Activated CD4-positive, alpha-beta T cell treated with anti-CD3 and anti-CD28 coated beads, Interleukin-2, amount 50 U/mL, for 48 hours (primary cell): ENCODE measurements around the gene BTLA.
"Not testable (repeated sequence)": the region's sequence is repeated elsewhere in the genome, so short reads cannot be mapped to it uniquely, and the experiment has no call there.

Experiments used
- DNase-seq, 2 experiments: peaks; one replicate each; pipeline ENCODE4 v3.0.0-alpha.2; 2020

BTLA gene, protein sequence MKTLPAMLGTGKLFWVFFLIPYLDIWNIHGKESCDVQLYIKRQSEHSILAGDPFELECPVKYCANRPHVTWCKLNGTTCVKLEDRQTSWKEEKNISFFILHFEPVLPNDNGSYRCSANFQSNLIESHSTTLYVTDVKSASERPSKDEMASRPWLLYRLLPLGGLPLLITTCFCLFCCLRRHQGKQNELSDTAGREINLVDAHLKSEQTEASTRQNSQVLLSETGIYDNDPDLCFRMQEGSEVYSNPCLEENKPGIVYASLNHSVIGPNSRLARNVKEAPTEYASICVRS

DNA sequence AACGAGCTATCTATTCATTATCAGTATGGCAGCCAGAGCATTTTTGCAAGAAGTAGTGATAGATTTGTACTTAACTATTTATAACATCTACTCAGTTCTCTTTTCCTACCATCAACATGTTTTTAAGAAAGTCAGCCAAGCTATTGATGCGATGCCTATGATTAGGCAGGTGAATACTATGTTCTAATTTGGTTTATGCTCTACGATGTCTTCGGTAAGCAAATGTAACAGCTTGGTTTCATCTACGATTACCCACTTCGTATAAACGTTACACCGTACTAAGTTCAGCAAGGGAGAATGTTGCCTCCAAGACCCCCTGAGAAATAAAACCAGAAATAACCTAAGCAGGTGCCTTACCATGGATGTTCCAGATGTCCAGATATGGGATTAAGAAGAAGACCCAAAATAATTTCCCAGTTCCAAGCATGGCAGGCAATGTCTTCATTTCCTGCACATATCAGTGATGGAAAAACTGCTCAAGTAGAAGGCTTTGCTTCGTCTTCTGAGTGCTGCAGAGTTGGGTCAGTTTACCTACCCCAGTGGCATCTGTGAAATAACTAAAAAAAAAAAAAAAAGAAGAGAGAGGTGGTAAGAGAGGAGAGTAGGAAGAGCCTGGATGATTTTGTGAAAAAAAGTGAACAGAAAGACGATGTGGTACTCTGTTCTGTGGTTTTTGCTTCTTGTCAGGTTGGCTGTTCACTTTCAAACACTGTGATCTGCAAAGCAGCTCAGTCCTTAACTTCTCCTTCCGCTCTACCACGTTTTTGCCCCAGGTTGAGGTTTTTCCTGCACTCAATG lies at the start of gene BTLA:
BTLA (minus strand) TSS at position 559 of the 798 bp plus-strand sequence; CDS start at position 445, 114 bp downstream.
- peak in 1 of 2 experiments; percentile 41 for DNase-seq

DNA sequence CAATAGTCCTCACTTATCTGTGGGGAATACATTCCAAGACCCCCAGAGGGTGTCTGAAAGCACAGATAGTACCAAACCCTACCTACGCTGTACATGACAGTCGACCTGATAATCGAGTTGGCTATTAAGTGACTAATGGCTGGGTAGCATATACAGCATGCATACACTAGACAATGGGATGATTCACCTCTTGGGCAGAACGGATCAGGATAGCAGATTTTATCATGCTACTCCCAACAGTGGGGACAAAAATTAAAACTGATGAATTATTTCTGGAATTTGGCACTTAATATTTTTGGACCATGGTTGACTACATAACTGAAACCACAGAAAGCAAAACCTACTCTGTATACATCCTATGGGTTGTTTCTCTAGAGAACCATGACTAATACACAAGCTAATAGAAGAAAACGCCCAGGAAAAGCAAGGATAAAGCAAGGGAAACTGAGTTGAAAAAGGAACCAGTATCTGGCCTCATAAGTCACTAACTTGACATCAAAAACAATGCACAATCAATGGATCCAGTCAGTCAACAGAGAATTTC lies 47.0 kb upstream of the BTLA start:
- no peak for DNase-seq

DNA sequence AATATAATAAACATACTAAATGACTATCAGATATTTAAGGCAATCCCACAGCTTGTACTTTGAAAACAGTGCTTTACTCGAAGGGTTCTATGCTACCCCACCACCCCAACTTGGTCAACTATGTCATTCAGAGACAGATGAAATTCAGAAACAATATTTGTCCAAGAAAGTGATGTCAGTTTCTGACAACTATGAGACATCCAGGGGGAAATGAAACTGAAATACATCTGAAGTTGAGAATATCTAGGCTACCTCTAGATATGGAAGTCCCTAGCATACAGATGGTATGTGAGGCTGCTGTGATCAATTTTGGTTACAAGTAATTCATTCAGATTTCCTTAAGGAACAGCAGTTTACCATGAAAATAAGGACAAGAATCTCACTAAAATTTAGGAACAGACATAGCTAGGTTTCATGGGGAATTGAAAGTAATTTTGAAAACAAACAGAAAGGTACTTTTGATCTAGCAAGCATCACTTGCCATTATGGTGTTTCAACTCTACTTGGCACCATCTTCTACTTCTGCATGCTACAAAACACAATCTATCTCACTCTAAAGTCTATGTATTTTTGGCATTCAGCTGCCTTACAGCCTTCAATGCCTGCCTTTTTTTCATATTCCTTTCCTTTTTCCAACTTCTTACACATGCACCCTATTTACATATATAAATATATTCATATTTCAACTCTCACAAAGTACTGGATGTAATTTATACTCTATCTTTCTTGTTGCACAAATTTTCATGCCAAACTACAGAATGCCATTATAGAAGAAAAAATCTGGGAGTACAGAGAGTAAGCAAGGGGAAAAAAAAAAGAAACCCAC lies 40.8 kb upstream of the BTLA start:
- no peak for DNase-seq

DNA sequence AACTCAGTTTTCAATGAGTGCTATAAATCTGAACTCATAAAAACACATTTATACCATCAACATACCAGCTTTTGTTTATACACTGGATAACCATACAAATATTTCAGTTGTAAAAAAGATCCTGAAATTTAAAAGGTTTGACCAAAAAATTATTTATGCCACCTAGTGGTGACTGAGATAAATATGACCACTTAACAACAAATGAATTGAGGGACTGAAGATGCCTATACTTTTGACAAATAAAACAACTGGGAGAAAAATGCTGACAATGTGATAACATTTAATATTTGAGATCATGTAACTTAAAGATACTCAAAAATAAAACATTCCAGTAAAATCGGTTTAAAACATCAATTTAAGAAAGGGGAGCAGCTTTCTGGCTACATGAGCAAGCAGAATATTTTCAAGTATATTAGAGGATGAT lies 32.1 kb upstream of the BTLA start:
- no peak for DNase-seq

DNA sequence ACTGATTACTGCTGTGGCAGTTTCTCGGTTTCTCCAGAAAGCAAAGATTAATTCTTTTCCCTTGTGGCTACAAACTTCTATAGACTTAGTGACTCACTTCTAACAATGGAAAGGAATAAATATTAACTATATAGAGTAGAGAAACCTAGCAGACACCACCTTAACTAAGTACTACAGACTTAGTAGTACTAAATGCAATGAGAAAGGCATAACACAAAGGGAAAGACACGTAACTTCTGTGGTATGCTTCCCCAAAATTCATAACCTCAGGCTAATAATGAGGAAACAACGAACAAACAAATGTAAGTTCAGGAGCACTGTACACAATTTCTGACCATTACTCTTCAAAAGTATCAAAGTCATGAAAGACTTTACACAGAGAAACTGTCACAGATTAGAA lies 31.3 kb upstream of the BTLA start:
- DNase-seq = no peak

DNA sequence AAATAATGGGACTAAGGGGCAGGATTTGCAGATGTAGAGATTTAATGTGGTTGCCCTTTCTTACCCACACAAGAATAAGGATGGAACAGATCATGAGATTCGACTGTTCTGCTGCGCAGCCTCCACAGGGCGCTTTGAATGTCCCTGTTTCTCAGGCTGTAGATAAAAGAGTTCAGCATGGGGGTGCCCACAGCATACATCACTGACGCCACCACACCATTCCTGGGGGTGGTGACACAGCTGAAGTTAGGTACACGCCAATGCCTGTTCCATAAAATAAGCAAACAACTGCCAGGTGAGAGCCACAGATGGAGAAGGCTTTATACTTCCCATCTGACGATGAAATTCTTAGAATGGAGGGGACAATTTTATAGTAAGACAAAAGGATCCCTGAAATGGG lies 24.9 kb upstream of the BTLA start:
- DNase-seq = not testable (repeated sequence)

DNA sequence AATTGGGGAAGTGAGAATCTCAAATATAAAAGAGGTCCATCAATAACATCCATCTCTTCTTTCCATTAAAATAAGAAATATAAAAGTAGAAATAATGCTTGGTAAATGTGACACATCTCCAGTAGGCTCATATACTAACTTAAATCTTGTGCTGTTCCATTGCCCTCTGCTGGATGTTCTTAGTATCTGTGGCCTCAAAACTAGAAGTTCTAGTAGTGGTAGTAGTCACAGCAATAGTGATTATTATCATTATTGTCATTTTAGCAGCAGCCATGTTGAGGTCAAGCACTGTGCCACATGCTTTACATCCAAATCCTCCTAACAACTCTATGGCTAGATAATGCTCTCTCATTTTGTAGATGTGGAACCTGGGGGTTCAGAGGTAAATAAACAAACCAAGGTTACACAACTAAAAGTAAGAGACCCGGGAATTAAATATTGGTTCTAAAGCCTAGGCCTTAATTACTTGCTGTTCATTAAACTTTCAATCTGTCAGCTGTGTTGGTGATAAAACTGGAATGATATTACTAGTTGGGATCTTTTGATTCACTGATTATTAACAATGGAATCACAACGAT lies 20.2 kb upstream of the BTLA start:
- no peak for DNase-seq

DNA sequence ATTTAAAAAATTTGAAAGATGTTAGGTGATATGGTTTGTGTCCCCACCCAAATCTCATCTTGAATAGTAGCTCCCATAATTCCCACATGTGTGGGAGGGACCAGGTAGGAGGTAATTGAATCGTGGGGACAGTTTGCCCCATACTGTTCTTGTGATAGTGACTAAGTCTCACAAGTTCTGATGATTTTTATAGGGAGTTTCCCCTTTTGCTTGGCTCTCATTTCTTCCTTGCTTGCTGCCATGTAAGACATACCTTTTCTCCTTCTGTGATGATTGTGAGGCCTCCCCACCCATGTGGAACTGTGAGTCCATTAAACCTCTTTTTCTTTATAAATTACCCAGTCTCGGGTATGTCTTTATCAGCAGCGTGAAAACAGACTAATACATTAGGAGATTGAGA lies 19.7 kb upstream of the BTLA start:
- peak in 1 of 2 experiments; percentile 17 for DNase-seq

DNA sequence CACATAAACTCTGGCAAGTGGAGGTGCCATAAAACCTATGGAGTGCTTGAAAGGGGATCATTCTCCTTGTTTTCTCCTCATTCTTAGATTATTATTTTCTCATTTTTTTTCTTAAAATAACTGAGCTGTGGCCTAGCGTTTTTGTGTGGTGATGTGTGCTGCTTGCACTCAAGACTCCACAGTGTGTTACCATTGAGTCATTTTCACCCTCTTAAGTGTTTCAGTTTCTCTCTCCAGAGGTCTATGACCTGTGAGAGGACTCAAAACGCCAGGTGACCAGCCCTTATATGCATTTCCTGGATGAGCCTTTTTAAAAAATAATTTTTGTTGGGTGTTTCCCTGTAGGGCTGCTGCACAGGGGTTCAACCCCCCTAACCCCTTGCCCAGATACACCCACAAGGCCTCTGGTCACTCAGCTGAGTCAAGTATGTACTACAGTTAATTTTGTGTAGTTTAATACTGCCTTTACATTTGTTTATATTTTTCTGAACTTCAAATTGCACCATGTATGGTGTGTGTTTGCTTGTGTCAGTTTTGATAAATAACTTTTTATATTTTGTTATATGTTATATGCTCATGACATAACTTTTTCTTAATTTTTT lies 15.4 kb upstream of the BTLA start:
- DNase-seq = peak in 1 of 2 experiments; percentile 31

DNA sequence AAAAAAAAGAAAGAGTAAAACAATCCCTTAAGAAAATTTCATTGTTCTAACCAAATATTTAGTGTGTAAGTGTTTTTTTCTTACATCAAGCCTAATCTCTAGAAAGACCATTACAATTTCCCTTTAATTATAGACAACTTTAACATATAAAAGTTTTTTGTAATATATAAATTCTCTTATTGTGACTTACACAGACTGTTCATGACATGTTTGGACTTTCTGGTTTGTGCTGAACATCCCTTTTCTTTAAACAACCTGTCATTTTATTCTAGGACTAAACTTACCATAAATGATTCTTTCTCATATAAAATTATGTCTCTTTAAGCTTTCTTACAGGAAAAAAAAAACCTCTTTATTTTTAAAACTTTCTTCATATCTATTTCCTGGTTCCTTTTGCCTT lies 13.0 kb upstream of the BTLA start:
- no peak for DNase-seq

DNA sequence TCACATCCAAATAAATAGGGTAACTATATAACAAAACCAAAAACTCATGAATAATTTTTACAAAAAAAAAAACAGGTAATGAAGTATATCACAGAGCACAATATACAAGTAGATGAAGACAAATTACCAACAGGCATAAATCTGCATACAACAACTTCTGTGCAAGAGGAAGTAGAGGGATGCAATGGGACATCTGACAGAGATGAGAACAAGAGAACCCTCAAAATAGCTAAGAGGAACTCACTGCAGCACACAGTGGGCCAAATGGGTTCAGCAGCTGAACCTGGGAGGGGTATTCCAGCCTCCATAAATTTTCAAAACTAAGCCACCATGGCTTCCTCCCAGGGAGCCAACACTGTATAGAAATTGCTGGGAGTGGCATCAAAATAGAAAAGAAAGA lies 9.6 kb upstream of the BTLA start:
- no peak for DNase-seq

DNA sequence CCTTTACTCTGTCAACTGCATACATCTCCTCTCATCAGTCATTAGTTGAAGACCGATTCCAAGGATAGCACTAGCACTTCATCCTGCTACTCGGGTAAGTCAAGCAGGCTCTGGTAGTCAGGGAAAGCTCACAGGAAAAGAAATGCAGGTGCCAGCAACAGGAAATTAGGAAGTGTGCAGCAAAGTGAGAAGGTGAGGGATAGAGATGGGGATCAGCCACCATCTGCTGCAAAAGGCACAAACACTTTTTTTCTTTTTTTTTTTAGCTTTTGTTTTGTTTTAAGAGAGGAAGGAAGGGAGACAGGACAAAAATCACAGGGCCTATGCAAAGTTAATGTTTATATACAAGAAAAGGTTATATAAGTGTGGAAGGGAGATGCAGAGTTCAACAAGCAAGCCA lies 9.0 kb upstream of the BTLA start:
- DNase-seq = no peak

DNA sequence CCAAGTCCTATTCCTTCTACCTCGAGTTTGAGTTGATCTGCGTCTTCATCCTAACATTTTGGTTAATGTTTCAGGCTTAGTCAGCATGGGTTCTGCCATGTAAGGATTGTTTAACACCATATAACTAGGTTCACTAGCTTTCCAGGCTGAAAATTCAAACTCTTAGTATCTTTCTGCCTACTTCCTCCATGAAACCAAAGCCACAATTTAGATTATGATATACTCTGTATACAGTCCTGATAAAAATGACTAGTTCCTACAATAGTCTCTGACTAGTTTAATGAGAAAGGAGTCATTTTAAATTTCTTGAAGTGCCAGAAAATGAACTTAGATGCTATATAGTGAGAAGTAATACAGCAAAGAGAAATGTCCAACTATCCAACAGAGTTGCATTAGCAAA lies 6.6 kb upstream of the BTLA start:
- DNase-seq = no peak

DNA sequence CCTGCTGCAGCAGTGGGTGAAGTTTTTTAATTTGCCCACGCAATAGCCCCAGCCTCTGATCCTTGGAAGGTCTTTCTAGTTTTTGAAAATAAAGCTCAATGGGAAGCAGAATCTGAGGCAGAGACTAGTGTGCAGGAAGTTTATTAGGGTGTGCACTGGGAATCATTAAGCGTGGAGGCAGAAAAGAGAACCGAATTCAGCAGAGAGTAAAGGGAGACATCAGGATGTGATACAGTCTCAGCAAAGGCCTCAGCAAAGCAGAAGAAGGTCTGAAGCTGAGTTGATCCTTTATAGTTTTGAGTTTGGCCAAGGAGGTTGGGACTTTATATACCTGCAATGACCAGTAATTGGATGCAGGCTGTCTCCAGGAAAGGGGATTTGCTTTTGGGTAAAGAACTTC lies 4.9 kb upstream of the BTLA start:
- DNase-seq = no peak

DNA sequence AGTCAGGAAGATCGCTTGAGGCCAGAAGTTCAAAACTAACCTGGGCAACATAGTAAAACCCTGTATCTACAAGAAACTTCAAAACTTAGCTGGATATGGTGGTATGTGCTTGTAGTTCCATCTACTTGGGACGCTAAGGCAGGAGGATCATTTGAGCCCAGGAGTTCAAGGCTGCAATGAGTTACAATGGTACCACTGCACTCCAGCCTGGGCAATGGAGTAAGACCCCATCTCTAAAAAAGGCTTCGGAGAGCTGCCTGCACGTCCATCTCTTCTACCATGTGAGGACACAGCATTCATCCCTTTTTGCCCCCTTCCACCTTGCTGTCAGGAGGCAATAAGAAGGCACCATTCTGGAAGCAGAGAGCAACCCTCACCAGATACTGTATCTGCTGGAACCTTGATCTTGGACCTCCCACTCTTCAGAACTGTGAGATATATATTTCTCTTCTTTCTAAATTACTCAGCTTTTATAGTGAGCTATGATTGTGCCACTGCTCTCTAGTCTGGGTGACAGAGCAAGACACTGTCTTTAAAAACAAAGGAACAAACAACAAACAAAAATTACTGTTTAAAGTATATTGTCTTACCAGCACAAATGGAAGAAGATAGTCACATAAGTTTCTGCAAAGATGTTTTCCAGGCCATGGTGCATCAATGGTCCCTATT lies 4.2 kb upstream of the BTLA start:
- no peak for DNase-seq

DNA sequence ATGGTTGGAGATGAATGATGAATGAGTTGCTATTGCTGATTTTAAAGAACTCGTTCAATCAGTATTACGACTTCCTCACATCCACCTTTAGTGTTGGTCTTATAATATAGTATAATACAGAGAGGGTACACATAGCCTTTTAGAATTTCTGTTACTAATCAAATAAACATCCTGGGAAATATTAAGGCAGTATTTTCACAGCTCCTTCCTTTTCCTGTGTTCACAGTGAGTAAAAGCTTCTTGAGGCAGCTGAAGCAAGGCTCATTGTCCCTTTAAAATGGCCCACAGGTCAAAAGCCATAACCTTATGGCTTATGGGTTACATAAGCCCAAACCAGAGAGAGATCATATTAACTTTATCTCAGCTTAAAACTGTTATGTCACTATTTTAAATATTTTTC lies 1.3 kb upstream of the BTLA start:
- no peak for DNase-seq

DNA sequence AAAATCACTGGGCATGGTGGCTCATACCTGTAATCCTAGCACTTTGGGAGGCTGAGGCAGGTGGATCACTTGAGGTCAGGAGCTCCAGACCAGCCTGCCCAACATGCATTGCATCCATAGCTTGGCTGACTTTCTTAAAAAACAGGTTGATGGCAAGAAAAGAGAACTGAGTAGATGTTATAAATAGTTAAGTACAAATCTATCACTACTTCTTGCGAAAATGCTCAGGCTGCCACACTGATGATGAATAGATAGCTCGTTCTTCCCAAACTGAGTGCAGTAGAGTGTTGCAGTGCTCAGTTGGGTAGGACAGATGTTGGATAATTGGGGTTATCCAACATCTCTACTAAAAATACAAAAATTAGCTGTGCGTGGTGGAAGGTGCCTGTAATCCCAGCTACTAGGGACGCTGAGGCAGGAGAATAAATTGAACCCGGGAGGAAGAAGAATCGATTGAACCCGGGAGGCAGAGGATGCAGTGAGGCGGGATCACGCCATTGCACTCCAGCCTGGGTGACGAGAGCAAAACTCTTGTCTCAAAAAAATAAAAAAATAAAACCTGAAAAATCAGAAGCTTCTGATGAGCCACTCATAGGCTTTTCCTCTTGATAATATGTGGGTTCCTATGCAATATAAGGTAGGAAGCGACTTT lies 1.2 kb downstream of the BTLA start:
- peak in 1 of 2 experiments; percentile 35 for DNase-seq

DNA sequence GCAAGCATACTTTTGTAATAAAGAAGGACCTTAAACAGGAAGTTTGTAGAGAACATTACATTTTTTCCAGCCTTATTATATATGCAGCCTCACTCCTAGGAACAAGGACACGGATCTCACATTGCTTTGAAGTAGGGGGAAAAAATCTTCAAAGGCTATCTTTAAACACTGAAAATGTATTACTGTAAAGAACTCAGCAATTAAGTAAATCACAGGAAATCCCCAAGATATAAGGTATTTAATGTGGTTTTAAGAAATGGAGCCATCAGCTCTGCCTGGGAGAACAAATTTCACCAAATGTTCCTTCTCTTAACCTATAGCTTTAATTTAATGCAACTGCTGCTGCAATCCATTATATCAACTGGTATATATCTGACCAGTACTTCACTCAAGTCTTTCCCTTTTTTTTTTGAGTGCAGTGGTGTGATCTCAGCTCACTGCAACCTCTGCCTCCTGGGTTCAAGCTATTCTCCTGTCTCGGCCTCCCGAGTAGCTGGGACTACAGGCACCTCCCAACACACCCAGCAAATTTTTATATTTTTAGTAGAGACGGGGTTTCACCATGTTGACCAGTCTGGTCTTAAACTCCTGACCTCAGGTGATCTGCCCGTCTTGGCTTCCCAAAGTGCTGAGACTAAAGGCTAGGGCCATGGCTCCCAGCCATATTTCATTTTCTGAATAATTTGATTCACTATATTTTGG lies 2.8 kb downstream of the BTLA start:
- DNase-seq = no peak

DNA sequence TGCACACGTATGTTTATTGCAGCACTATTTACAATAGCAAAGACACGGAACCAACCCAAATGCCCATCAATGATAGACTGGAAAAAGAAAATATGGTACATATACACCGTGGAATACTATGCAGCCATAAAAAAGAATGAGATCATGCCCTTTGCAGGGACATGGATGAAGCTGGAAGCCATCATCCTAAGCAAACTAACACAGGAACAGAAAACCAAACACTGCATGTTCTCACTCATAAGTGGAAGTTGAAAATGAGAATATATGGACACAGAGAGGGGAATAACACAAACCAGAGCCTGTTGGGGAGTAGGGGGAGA lies 4.9 kb downstream of the BTLA start:
- DNase-seq = not testable (repeated sequence)

DNA sequence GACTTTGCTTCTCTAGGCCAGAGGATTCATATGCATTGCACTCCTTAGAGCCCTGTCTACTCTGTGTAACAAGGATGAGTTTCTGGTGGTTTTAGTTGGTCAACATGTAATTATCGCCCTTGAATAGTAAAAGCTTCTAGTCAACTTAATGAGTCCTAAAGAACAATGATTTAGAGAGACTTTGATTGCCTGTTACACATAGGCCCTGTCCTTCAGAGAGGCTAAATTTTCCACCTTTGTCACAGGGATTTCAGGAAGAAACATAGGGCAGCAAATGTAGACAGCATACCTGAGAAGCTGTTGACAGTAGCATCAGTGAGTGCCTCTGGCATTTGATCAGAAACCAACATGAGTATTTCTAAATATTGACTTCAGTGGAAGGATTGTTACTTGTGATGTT lies 7.1 kb downstream of the BTLA start:
- no peak for DNase-seq

DNA sequence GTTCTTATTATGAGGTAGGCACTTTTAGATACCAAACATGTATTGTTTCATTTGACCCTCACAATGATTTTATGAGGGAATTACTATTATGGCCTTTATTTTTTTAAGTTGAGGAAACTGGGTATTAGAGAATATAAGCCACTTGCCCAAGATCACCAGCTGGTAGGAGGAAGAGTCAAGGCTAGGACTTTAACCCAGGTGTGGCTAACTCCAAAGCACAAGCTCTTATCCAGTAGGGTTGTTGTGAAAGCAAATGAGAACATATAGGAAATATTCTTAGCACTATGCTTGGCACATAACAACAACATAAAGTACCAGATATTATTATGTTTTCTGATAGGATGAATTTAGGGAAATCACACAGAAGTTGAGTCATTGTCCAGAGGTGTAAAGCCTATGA lies 7.9 kb downstream of the BTLA start:
- no peak for DNase-seq
